Caco-2 (cell line): ENCODE data around the gene SCN2B. TPM values are rescaled to one million over a fixed set of nuclear protein-coding genes. Genes with fewer than 3 reads are reported as not detected.
"Not testable (repeated sequence)": the region's sequence is repeated elsewhere in the genome, so short reads cannot be mapped to it uniquely, and the experiment has no call there.

Experiments
- BruUV-seq: library from RNA; stranded (reverse); fragments of 400-500 nt; replicated peaks from 2 replicates; lab custom pipeline; 2021; lab: Mats Ljungman, UMichigan
- CTCF ChIA-PET: fragments of 300-600 bp; sonication (Branson Sonifier 250); formaldehyde crosslinking; loops from one replicate; lab custom pipeline; 2022; ENCODE audit warnings: antibody characterized with exemption; lab: Charles Lee
- POLR2A ChIA-PET: fragments of 300-600 bp; sonication (Branson Sonifier 250); formaldehyde crosslinking; loops from one replicate; lab custom pipeline; 2022; ENCODE audit warnings: antibody characterized with exemption; lab: Charles Lee
- DNase-seq, 2 experiments: peaks; one replicate each; pipeline versions ENCODE4 v3.0.0 to v3.0.0-alpha.2; 2020 to 2022
- H3K27me3 ChIP-seq: replicated peaks from 2 replicates; pipeline ENCODE4 v1.6.0; 2011; ENCODE audit warnings: low read length; ENCODE audit not compliant: control insufficient read depth, insufficient read depth
- H3K36me3 ChIP-seq: 2 replicates; pipeline ENCODE4 v1.5.1; 2011; ENCODE audit warnings: low read length; ENCODE audit not compliant: control insufficient read depth, insufficient read depth
- H3K4me1 ChIP-seq: fragments of 250-450 bp; sonication (Bioruptor Pico); 2 replicates; pipeline ENCODE4 v1.5.1; 2020; ENCODE audit warnings: mild to moderate bottlenecking
- H3K4me3 ChIP-seq: 2 replicates; pipeline ENCODE4 v1.5.1; 2011; ENCODE audit warnings: low read depth, mild to moderate bottlenecking, control low read depth, low read length
- H3K9me3 ChIP-seq: fragments of 250-450 bp; sonication (Bioruptor Pico); 2 replicates; pipeline ENCODE4 v1.5.1; 2020; ENCODE audit warnings: mild to moderate bottlenecking, moderate library complexity
- H3K27ac Mint-ChIP-seq: one replicate; pipeline ENCODE4 v1.8.0; 2022; ENCODE audit warnings: mixed read lengths; ENCODE audit not compliant: unreplicated experiment
- H3K27me3 Mint-ChIP-seq: one replicate; pipeline ENCODE4 v1.8.0; 2022; ENCODE audit warnings: mixed read lengths; ENCODE audit not compliant: insufficient read depth, unreplicated experiment
- H3K36me3 Mint-ChIP-seq: one replicate; pipeline ENCODE4 v1.8.0; 2022; ENCODE audit warnings: mild to moderate bottlenecking, mixed read lengths; ENCODE audit not compliant: insufficient read depth, unreplicated experiment
- H3K4me1 Mint-ChIP-seq: one replicate; pipeline ENCODE4 v1.8.0; 2022; ENCODE audit warnings: low read depth, mixed read lengths; ENCODE audit not compliant: unreplicated experiment
- H3K4me3 Mint-ChIP-seq: one replicate; pipeline ENCODE4 v1.8.0; 2022; ENCODE audit warnings: mild to moderate bottlenecking, moderate library complexity, mixed read lengths; ENCODE audit not compliant: unreplicated experiment
- H3K9me3 Mint-ChIP-seq: one replicate; pipeline ENCODE4 v1.8.0; 2022; ENCODE audit warnings: mixed read lengths; ENCODE audit not compliant: unreplicated experiment
- CTCF ChIP-seq, 2 experiments: fragments of 200-600 bp in 1 of 2; IDR thresholded peaks; 1 replicate in 1 of 2; 2 replicates in 1 of 2; pipeline versions ENCODE4 v1.5.1 to v1.8.0; 2011 to 2022; ENCODE audit warnings: antibody characterized with exemption in 1 of 2, control low read depth in 1 of 2, inconsistent platforms in 1 of 2, low read depth in 1 of 2, low read length in 1 of 2, mild to moderate bottlenecking in 1 of 2, moderate library complexity in 1 of 2; ENCODE audit not compliant: insufficient read depth in 1 of 2, severe bottlenecking in 1 of 2, unreplicated experiment in 1 of 2
- intact Hi-C: fragments of 100-400 bp; cut with micrococcal nuclease; formaldehyde crosslinking; loops from one replicate; pipeline ENCODE4 v1.10.0; 2022; ENCODE audit not compliant: unreplicated experiment
- total RNA-seq: library from RNA; stranded (reverse); gene quantifications from 2 replicates; pipeline ENCODE4 v1.2.3, GENCODE V29; 2022

The SCN2B gene
- total RNA-seq, 1 experiment from 2014 or later, result not detected

- intact Hi-C loops, BruUV-seq, H3K27me3 ChIP-seq, H3K4me3 Mint-ChIP-seq, H3K27me3 Mint-ChIP-seq, H3K9me3 ChIP-seq, H3K36me3 Mint-ChIP-seq, POLR2A ChIA-PET, CTCF ChIA-PET, H3K27ac Mint-ChIP-seq, H3K4me3 ChIP-seq, H3K36me3 ChIP-seq, DNase-seq: not testable (repeated sequence)
- H3K4me1 ChIP-seq, result peaks cover 21% of the 10 kb centered on the region
- Mint-ChIP-seq H3K9me3 (peaks cover 38% of the 10 kb centered on the region), H3K4me1 (peaks cover 20% of the 10 kb centered on the region)
These were observed 14.6 kb upstream of the SCN2B start for GRCh38 chr11:118190942-118191506.

- no peak for TF ChIP-seq CTCF (IDR thresholded peaks at IDR 0.05; ENCODE audit: insufficient read depth in 1 of 2, low read depth in 1 of 2, low read length in 1 of 2, severe bottlenecking in 1 of 2, unreplicated experiment in 1 of 2)
- intact Hi-C loops, result no loop called here
- no peak overlapping the region for H3K4me3 Mint-ChIP-seq
- Histone ChIP-seq H3K4me1 (no peaks in the 10 kb centered on the region), H3K9me3 (0 out of 2 replicates have a peak, but pooled peaks cover 3% of the 10 kb centered on the region), H3K36me3 (no peaks in the 10 kb centered on the region), H3K4me3 (no peak overlapping the region), H3K27me3 (no peaks in the 10 kb centered on the region)
- peaks cover 21% of the 10 kb centered on the region for H3K9me3 Mint-ChIP-seq
- POLR2A ChIA-PET, result no interaction called here
- no peaks in the 10 kb centered on the region for H3K4me1 Mint-ChIP-seq
- CTCF ChIA-PET, result no interaction called here
- no peaks in the 10 kb centered on the region for H3K36me3 Mint-ChIP-seq
- H3K27ac Mint-ChIP-seq, result no peak overlapping the region
- DNase-seq, result no peak
- peaks cover 4% of the 10 kb centered on the region for H3K27me3 Mint-ChIP-seq
- no TSS peak for BruUV-seq
These were observed 10.1 kb upstream of the SCN2B start for GRCh38 chr11:118186346-118187107.

DNA sequence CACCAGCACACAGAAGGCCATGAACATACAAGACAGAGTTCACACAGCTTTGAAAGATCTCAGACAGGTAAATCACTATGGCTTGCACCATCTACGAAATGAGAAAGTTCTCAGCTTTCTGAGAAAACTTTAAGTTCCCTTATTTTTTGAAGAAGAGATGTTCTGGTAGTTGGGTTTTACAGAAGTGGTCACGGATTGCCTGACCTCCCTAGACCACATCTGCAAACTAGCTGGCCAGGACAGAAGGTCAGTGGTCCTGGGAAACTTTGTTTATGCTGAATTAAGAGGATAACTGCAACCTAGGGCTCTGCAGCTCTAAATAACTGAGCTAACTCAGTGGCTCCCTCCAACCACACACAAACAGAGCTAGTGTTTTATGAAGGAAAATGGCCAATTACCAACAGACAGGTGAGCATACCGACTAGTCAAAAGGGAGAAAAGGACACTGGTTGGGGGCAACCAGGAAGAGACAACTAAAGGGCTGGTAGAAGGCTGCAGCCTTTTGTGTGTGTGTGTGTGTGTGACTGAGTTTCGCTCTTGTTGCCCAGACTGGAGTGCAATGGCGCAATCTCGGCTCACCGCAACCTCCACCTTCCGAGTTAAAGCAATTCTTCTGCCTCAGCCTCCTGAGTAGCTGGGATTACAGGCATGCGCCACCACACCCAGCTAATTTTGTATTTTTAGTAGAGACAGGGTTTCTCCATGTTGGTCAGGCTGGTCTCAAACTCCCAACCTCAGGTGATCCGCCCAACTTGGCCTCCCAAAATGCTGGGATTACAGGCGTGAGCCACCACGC is 8.5 kb upstream of the SCN2B start:
- no peak for TF ChIP-seq CTCF (IDR thresholded peaks at IDR 0.05; ENCODE audit: insufficient read depth in 1 of 2, low read depth in 1 of 2, low read length in 1 of 2, severe bottlenecking in 1 of 2, unreplicated experiment in 1 of 2)
- peaks cover 9% of the 10 kb centered on the region for H3K9me3 Mint-ChIP-seq
- H3K36me3 Mint-ChIP-seq, result no peaks in the 10 kb centered on the region
- CTCF ChIA-PET, result interaction anchor here (0.5 to 1.3 kb wide), 4 partner anchors 13 to 111 kb away, joined by 3 to 6 read pairs (median 4); no protein-coding TSS in a partner anchor
- no peak overlapping the region for H3K4me3 ChIP-seq
- peaks cover 4% of the 10 kb centered on the region for H3K27me3 Mint-ChIP-seq
- POLR2A ChIA-PET, result no interaction called here
- H3K36me3 ChIP-seq, result no peaks in the 10 kb centered on the region
- H3K4me1 Mint-ChIP-seq, result no peaks in the 10 kb centered on the region
- no TSS peak for BruUV-seq
- H3K4me1 ChIP-seq, result 0 out of 2 replicates have a peak, but pooled peaks cover 4% of the 10 kb centered on the region
- intact Hi-C loops, result no loop called here
- DNase-seq, result no peak
- no peaks in the 10 kb centered on the region for H3K9me3 ChIP-seq
- no peaks in the 10 kb centered on the region for H3K27me3 ChIP-seq
- no peak overlapping the region for H3K27ac Mint-ChIP-seq
- no peak overlapping the region for H3K4me3 Mint-ChIP-seq

DNA sequence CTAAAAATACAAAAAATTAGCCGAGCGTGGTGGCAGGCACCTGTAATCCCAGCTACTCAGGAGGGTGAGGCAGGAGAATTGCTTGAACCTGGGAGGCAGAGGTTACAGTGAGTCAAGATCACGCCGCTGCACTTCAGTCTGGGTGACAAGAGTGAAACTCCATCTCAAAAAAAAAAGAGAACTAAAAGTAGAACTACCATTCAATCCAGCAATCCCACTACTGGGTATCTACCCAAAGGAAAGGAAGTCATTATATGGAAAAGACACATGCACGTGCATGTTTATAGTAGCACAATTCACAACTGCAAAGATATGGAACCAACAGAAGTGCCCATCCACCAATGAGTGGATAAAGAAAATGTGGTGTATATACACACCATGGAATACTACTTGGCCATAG is 7.3 kb upstream of the SCN2B start:
- H3K36me3 ChIP-seq, intact Hi-C loops, H3K9me3 Mint-ChIP-seq, H3K27me3 Mint-ChIP-seq, H3K27me3 ChIP-seq, H3K4me1 Mint-ChIP-seq, DNase-seq, BruUV-seq, H3K9me3 ChIP-seq, H3K27ac Mint-ChIP-seq, H3K4me3 Mint-ChIP-seq, H3K4me1 ChIP-seq, H3K4me3 ChIP-seq, H3K36me3 Mint-ChIP-seq, POLR2A ChIA-PET: not testable (repeated sequence)
- CTCF ChIA-PET, result interaction anchor here (0.9 kb wide), 1 partner anchor 12 kb away, joined by 4 read pairs; no protein-coding TSS in a partner anchor
